Smooth muscle cell (in vitro differentiated cells): ENCODE results near the gene OSM. TPM values are rescaled to one million over a fixed set of nuclear protein-coding genes. Genes with fewer than 3 reads are reported as not detected.
A peak's percentile ranks its signal among the peaks of the same experiment; 100 is the strongest.

Experiments used
- DNase-seq: peaks from one replicate; lab custom pipeline; 2025; ENCODE audit not compliant: unreplicated experiment; lab: John Stamatoyannopoulos, UW
- H2AFZ ChIP-seq: fragments of 200-600 bp; sonication (generic); 2 replicates; pipeline ENCODE4 v1.6.0; 2016; ENCODE audit warnings: antibody characterized with exemption, low read depth, mild to moderate bottlenecking
- H3F3A ChIP-seq: fragments of 200-600 bp; sonication (generic); 2 replicates; pipeline ENCODE4 v1.6.0; 2017; ENCODE audit warnings: antibody characterized with exemption, low read depth
- H3K27ac ChIP-seq: fragments of 200-600 bp; sonication (generic); 2 replicates; pipeline ENCODE4 v1.5.1; 2016; ENCODE audit warnings: low read depth, mild to moderate bottlenecking
- H3K27me3 ChIP-seq: fragments of 200-600 bp; sonication (generic); 2 replicates; pipeline ENCODE4 v1.6.1; 2016; ENCODE audit warnings: low read depth, mild to moderate bottlenecking
- H3K36me3 ChIP-seq: fragments of 200-600 bp; sonication (generic); 2 replicates; pipeline ENCODE4 v1.5.1; 2016; ENCODE audit warnings: low read depth
- H3K4me1 ChIP-seq: fragments of 200-600 bp; sonication (generic); 2 replicates; pipeline ENCODE4 v1.5.1; 2016; ENCODE audit warnings: low read depth
- H3K4me2 ChIP-seq: fragments of 200-600 bp; sonication (generic); 2 replicates; pipeline ENCODE4 v1.6.0; 2016; ENCODE audit warnings: mild to moderate bottlenecking
- H3K4me3 ChIP-seq: fragments of 200-600 bp; sonication (generic); 2 replicates; pipeline ENCODE4 v1.5.1; 2016; ENCODE audit warnings: mild to moderate bottlenecking
- H3K79me2 ChIP-seq: fragments of 200-600 bp; sonication (generic); 2 replicates; pipeline ENCODE4 v1.6.0; 2016; ENCODE audit warnings: low read depth, mild to moderate bottlenecking
- H3K9ac ChIP-seq: fragments of 200-600 bp; sonication (generic); 2 replicates; pipeline ENCODE4 v1.6.0; 2016; ENCODE audit warnings: low read depth
- H3K9me3 ChIP-seq: fragments of 200-600 bp; sonication (generic); replicated peaks from 2 replicates; pipeline ENCODE4 v1.5.1; 2016; ENCODE audit warnings: low read depth
- H4K20me1 ChIP-seq: fragments of 200-600 bp; sonication (generic); 2 replicates; pipeline ENCODE4 v1.6.0; 2016; ENCODE audit warnings: low read depth
- CTCF ChIP-seq: fragments of 200-600 bp; sonication (generic); IDR thresholded peaks from 2 replicates; pipeline ENCODE4 v1.5.1; 2017; ENCODE audit warnings: borderline replicate concordance, mild to moderate bottlenecking, antibody characterized with exemption; ENCODE audit not compliant: insufficient read depth, poor library complexity, severe bottlenecking
- WGBS: methylation state at CpG from one replicate; pipeline ENCODE4 v1.1.7; 2016; ENCODE audit warnings: low lambda C conversion rate; 5-methylcytosine and 5-hydroxymethylcytosine counted together
- polyA plus RNA-seq: library from polyadenylated mRNA; unstranded; fragments of >200 nt; fragmentation: Nextera tagmentation; extraction: Ambion mirVana; gene quantifications from 2 replicates; pipeline ENCODE4 v1.2.1, GENCODE V29; 2016
- total RNA-seq: library from RNA; depleted of rRNA; stranded (reverse); fragments of >200 nt; gene quantifications from 2 replicates; pipeline ENCODE4 v1.2.3, GENCODE V29; 2014

The OSM gene
- total and polyA plus RNA-seq, 2 experiments from 2014 or later, result 0.14 to 0.27 TPM

- TF ChIP-seq CTCF, result no peak
- Histone ChIP-seq H2AFZ (no peak overlapping the region), H3K4me2 (no peak overlapping the region)
Observed at GRCh38 chr22:30219668-30220278, 46.9 kb downstream of the OSM start.

GRCh38 chr22:30219049-30219654 lies 47.5 kb downstream of the OSM start:
- H3K27me3 ChIP-seq, result no peaks in the 10 kb centered on the region
- TF ChIP-seq CTCF, result peak; percentile 25
- H3K4me1 ChIP-seq, result no peaks in the 10 kb centered on the region
- DNase-seq, result no peak
- no peaks in the 10 kb centered on the region for H4K20me1 ChIP-seq
- no peak overlapping the region for H3K9ac ChIP-seq
- peaks cover 7% of the 10 kb centered on the region for H3F3A ChIP-seq
- no peak overlapping the region for H2AFZ ChIP-seq
- no peak overlapping the region for H3K4me3 ChIP-seq
- H3K36me3 ChIP-seq, result no peaks in the 10 kb centered on the region
- no peaks in the 10 kb centered on the region for H3K9me3 ChIP-seq
- H3K27ac ChIP-seq, result no peak overlapping the region
- 79% methylated on average over 8 of the region's 8 CpGs for WGBS
- no peak overlapping the region for H3K4me2 ChIP-seq
- no peaks in the 10 kb centered on the region for H3K79me2 ChIP-seq

More at GRCh38 chr22:30219668-30220278, 46.9 kb downstream of the OSM start:
- DNase-seq, result no peak
- Histone ChIP-seq H3F3A (peaks cover 10% of the 10 kb centered on the region), H3K79me2 (no peaks in the 10 kb centered on the region), H3K27ac (no peak overlapping the region), H3K9ac (no peak overlapping the region), H4K20me1 (no peaks in the 10 kb centered on the region), H3K27me3 (no peaks in the 10 kb centered on the region), H3K9me3 (no peaks in the 10 kb centered on the region), H3K36me3 (no peaks in the 10 kb centered on the region), H3K4me3 (no peak overlapping the region), H3K4me1 (no peaks in the 10 kb centered on the region)

GRCh38 chr22:30217698-30218560 lies 48.7 kb downstream of the OSM start:
- 83% methylated on average over 23 of the region's 23 CpGs for WGBS
- no peaks in the 10 kb centered on the region for H3F3A ChIP-seq
- no peak overlapping the region for H3K4me3 ChIP-seq
- no peaks in the 10 kb centered on the region for H4K20me1 ChIP-seq
- DNase-seq, result no peak
- no peak overlapping the region for H3K27ac ChIP-seq
- H3K9ac ChIP-seq, result no peak overlapping the region
- no peak for TF ChIP-seq CTCF
- H3K4me2 ChIP-seq, result no peak overlapping the region
- H3K27me3 ChIP-seq, result no peaks in the 10 kb centered on the region
- no peaks in the 10 kb centered on the region for H3K4me1 ChIP-seq
- H3K79me2 ChIP-seq, result no peaks in the 10 kb centered on the region
- no peaks in the 10 kb centered on the region for H3K36me3 ChIP-seq
- no peaks in the 10 kb centered on the region for H3K9me3 ChIP-seq
- peak overlapping the region; percentile 36 for H2AFZ ChIP-seq
